Esophagus squamous epithelium (tissue), 4 donors: ENCODE data around the gene HSF5.

Experiments used
- CTCF ChIP-seq, 6 experiments: fragments of 450-650 bp in 4 of 6; fragments of 200-600 bp in 2 of 6; sonication (generic) in 2 of 6; IDR thresholded peaks; one replicate each; pipeline ENCODE4 v1.5.1; 2016 to 2019; ENCODE audit warnings: antibody characterized with exemption in 6 of 6, mild to moderate bottlenecking in 4 of 6, moderate library complexity in 4 of 6
- POLR2A ChIP-seq, 4 donors: fragments of 450-650 bp; IDR thresholded peaks; one replicate each; pipeline ENCODE4 v1.6.1; 2017; ENCODE audit warnings: antibody characterized with exemption in 4 of 4, mild to moderate bottlenecking in 4 of 4, moderate library complexity in 3 of 4

GRCh38 chr17:58534331-58534730 lies 46.1 kb upstream of the HSF5 start:
- TF ChIP-seq CTCF (IDR thresholded peaks at IDR 0.05), result no peak
- no peak for TF ChIP-seq POLR2A (IDR thresholded peaks at IDR 0.05)
